Esophagus (tissue), 2 donors: ENCODE data around the gene SERF2. TPM values are rescaled to one million over a fixed set of nuclear protein-coding genes. Genes with fewer than 3 reads are reported as not detected.
"Not testable (repeated sequence)": the region's sequence is repeated elsewhere in the genome, so short reads cannot be mapped to it uniquely, and the experiment has no call there.

ENCODE experiments used
- H3K27ac ChIP-seq, 2 donors: one replicate each; pipeline ENCODE4 v1.5.1; 2013; ENCODE audit warnings: low read depth in 2 of 2, mild to moderate bottlenecking in 2 of 2, inconsistent platforms in 1 of 2, low read length in 1 of 2, moderate library complexity in 1 of 2
- H3K27me3 ChIP-seq, 2 donors: one replicate each; pipeline ENCODE4 v1.6.1; 2013; ENCODE audit warnings: low read length in 2 of 2, control low read depth in 1 of 2, mild to moderate bottlenecking in 1 of 2; ENCODE audit not compliant: insufficient read depth in 2 of 2, control insufficient read depth in 1 of 2
- H3K36me3 ChIP-seq, 2 donors: one replicate each; pipeline ENCODE4 v1.6.1; 2013; ENCODE audit warnings: low read length in 1 of 2; ENCODE audit not compliant: control insufficient read depth in 2 of 2, insufficient read depth in 2 of 2
- H3K4me1 ChIP-seq, 2 donors: one replicate each; pipeline ENCODE4 v1.6.1; 2013; ENCODE audit warnings: low read length in 1 of 2; ENCODE audit not compliant: control insufficient read depth in 2 of 2, insufficient read depth in 2 of 2
- H3K4me3 ChIP-seq, 2 donors: one replicate each; pipeline ENCODE4 v1.5.1; 2013; ENCODE audit warnings: low read length in 2 of 2, mild to moderate bottlenecking in 2 of 2, low read depth in 1 of 2, moderate library complexity in 1 of 2
- H3K9me3 ChIP-seq, 2 donors: one replicate each; pipeline ENCODE4 v1.6.1; 2013; ENCODE audit warnings: mild to moderate bottlenecking in 2 of 2, low read depth in 1 of 2, low read length in 1 of 2, moderate library complexity in 1 of 2; ENCODE audit not compliant: control insufficient read depth in 2 of 2, insufficient read depth in 1 of 2
- WGBS, 2 donors: extraction: QIAGEN DNeasy Blood & Tissue Kit; methylation state at CpG; one replicate each; pipeline ENCODE4 v1.1.7; 2013; 5-methylcytosine and 5-hydroxymethylcytosine counted together
- polyA plus RNA-seq, 2 donors: library from polyadenylated mRNA; stranded (reverse); fragments of 200-250 nt; gene quantifications; one replicate each; pipeline ENCODE4 v1.2.3, GENCODE V29; 2013
- donor health status: healthy with polysubstance abuse.
- donor health status: Bipolar disorder and iron deficiency.

Gene SERF2
- polyA plus RNA-seq, result 1,000 to 10,000 TPM; 1,288 to 2,170 TPM

GRCh38 chr15:43791993-43792760, at the start of gene SERF2:
Gene SERF2 (plus strand): TSS chr15:43792320. CDS start chr15:43792377, 57 bp downstream.
- 1% methylated on average over 57 to 66 of the region's 66 CpGs for WGBS, 2 donors
- H3K27ac ChIP-seq, result peak within 1 kb of the TSS; percentile 93 to 95
- peak within 1 kb of the TSS; percentile 92 to 94 for H3K4me3 ChIP-seq
- H3K4me1 ChIP-seq, result peaks cover 4 to 7% of the 10 kb centered on the region in 2 donors
- H3K36me3 ChIP-seq, result peaks cover 7 to 13% of the 10 kb centered on the region in 2 donors
- no peaks in the 10 kb centered on the region for H3K9me3 ChIP-seq
- H3K27me3 ChIP-seq, result no peaks in the 10 kb centered on the region

- H3K27me3 ChIP-seq, H3K9me3 ChIP-seq, H3K36me3 ChIP-seq, H3K4me1 ChIP-seq: not testable (repeated sequence)
- Histone ChIP-seq H3K27ac (peak within 1 kb of the TSS; percentile 95 to 98), H3K4me3 (peak within 1 kb of the TSS; percentile 88 to 92)
- 1% methylated on average over 66 to 84 of the region's 84 CpGs for WGBS, 2 donors
Measured at GRCh38 chr15:43746245-43746902, 45.7 kb upstream of the SERF2 start, which contains the start of gene PDIA3. Gene PDIA3 (plus strand): TSS chr15:43746438. CDS start chr15:43746540, 102 bp downstream.

GRCh38 chr15:43746903-43747309, 45.2 kb upstream of the SERF2 start:
- H3K27me3 ChIP-seq, H3K9me3 ChIP-seq, H3K36me3 ChIP-seq, H3K4me1 ChIP-seq: not testable (repeated sequence)
- Histone ChIP-seq H3K27ac (peak overlapping the region; percentile 95 to 98), H3K4me3 (peak overlapping the region; percentile 88 to 92)
- 0 to 1% methylated on average over 12 of the region's 12 CpGs for WGBS, 2 donors

- no peak overlapping the region for H3K27ac ChIP-seq
- no peaks in the 10 kb centered on the region for H3K27me3 ChIP-seq
- no peaks in the 10 kb centered on the region for H3K36me3 ChIP-seq
- H3K4me1 ChIP-seq, result peaks cover 2 to 3% of the 10 kb centered on the region in 2 donors
- H3K4me3 ChIP-seq, result no peak overlapping the region
- WGBS, 2 donors, result 52 to 62% methylated on average over 3 of the region's 3 CpGs
- no peaks in the 10 kb centered on the region for H3K9me3 ChIP-seq
Measured at GRCh38 chr15:43748376-43748775, 43.7 kb upstream of the SERF2 start.

- Histone ChIP-seq H3K9me3 (no peaks in the 10 kb centered on the region), H3K27me3 (no peaks in the 10 kb centered on the region), H3K36me3 (no peaks in the 10 kb centered on the region), H3K27ac (peak overlapping the region; percentile 22 to 34), H3K4me3 (no peak overlapping the region), H3K4me1 (peaks cover 2 to 3% of the 10 kb centered on the region in 2 donors)
- 34 to 47% methylated on average over 12 of the region's 12 CpGs for WGBS, 2 donors
Measured at GRCh38 chr15:43749690-43750345, 42.3 kb upstream of the SERF2 start.

GRCh38 chr15:43751885-43752284, 40.2 kb upstream of the SERF2 start:
- H3K27ac ChIP-seq, result no peak overlapping the region
- peaks cover 0 to 3% of the 10 kb centered on the region in 2 donors for H3K4me1 ChIP-seq
- H3K9me3 ChIP-seq, result no peaks in the 10 kb centered on the region
- no peaks in the 10 kb centered on the region for H3K36me3 ChIP-seq
- no peak overlapping the region for H3K4me3 ChIP-seq
- WGBS, 2 donors, result 69 to 77% methylated on average over 6 of the region's 6 CpGs
- H3K27me3 ChIP-seq, result no peaks in the 10 kb centered on the region

- Histone ChIP-seq H3K4me1 (no peaks in the 10 kb centered on the region), H3K4me3 (no peak overlapping the region), H3K27me3 (no peaks in the 10 kb centered on the region), H3K27ac (no peak overlapping the region), H3K9me3 (no peaks in the 10 kb centered on the region), H3K36me3 (peaks cover 5 to 15% of the 10 kb centered on the region in 2 donors)
- WGBS, 2 donors, result 72 to 78% methylated on average over 6 of the region's 6 CpGs
Measured at GRCh38 chr15:43762824-43763223, 29.3 kb upstream of the SERF2 start.

- WGBS, 2 donors, result 67 to 70% methylated on average over 2 of the region's 2 CpGs
- Histone ChIP-seq H3K4me1 (no peaks in the 10 kb centered on the region), H3K27me3 (no peaks in the 10 kb centered on the region), H3K27ac (no peak overlapping the region), H3K4me3 (no peak overlapping the region), H3K9me3 (no peaks in the 10 kb centered on the region), H3K36me3 (peaks cover 5 to 16% of the 10 kb centered on the region in 2 donors)
Measured at GRCh38 chr15:43763819-43764446, 28.2 kb upstream of the SERF2 start.

- H3K4me3 ChIP-seq, result no peak overlapping the region
- no peaks in the 10 kb centered on the region for H3K9me3 ChIP-seq
- WGBS, 2 donors, result 62 to 63% methylated on average over 5 of the region's 5 CpGs
- no peaks in the 10 kb centered on the region for H3K27me3 ChIP-seq
- no peaks in the 10 kb centered on the region for H3K4me1 ChIP-seq
- H3K27ac ChIP-seq, result no peak overlapping the region
- peaks cover 0 to 9% of the 10 kb centered on the region in 2 donors for H3K36me3 ChIP-seq
Measured at GRCh38 chr15:43769584-43770228, 22.4 kb upstream of the SERF2 start.
